Frontal cortex (tissue), 4 donors: Measurements from ENCODE around the gene ACSS2. TPM values are rescaled to one million over a fixed set of nuclear protein-coding genes. Genes with fewer than 3 reads are reported as not detected.
"Not testable (repeated sequence)": the region's sequence is repeated elsewhere in the genome, so short reads cannot be mapped to it uniquely, and the experiment has no call there.

ENCODE experiments used
- DNase-seq, 2 donors: peaks; one replicate each; pipeline ENCODE4 v3.0.0; 2012; ENCODE audit warnings: low spot score in 2 of 2
- FAIRE-seq: peaks from 2 replicates; lab custom pipeline; 2012; peaks lifted over from hg19 to GRCh38; lab: Jason Lieb, UNC
- total RNA-seq: library from RNA; depleted of rRNA; stranded (reverse); fragments of >200 nt; gene quantifications from one replicate; pipeline ENCODE4 v1.2.3, GENCODE V29; 2014
- donor health status: control.
- donor health status: control.
- donor health status: control.

The ACSS2 gene
- total RNA-seq, 1 donor from 2014 or later = 18.3 TPM

DNA sequence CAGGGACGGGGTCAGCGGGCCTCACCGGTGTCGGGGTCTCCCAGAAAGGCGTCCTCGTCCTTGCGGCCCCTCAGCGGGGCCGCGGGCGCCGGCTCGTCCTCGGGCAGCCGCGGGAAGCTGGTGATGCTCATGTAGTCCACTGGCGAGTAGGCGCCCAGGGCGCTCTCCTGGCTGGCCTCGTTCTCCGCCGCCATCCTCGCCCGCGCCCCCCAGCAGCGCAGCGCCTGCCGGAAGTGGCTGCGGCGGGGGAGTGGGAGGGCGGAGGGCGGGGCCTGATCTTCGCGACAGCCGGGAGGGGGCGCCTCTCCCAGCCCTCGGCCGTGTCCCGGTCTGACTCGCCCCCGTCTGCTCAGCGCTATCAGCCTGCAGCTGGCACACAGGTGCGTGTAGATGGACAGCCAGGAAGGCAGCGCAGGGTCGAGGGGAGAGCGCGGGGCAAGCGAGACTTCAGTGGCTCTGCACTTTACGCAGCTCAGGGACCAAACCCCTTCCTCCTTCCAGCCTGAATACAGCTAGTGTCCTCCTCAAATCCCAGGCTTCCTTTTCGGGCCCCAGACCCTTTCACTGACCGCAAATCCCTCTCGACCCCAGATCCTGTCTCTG is 3.7 kb upstream of the ACSS2 start, which contains the start of gene GGT7:
Gene GGT7 (minus strand): TSS at position 235 of the 603 bp plus-strand sequence. CDS start 41 bp downstream, at position 194.
- FAIRE-seq (no peak), DNase-seq (peak; percentile 82 to 83)

DNA sequence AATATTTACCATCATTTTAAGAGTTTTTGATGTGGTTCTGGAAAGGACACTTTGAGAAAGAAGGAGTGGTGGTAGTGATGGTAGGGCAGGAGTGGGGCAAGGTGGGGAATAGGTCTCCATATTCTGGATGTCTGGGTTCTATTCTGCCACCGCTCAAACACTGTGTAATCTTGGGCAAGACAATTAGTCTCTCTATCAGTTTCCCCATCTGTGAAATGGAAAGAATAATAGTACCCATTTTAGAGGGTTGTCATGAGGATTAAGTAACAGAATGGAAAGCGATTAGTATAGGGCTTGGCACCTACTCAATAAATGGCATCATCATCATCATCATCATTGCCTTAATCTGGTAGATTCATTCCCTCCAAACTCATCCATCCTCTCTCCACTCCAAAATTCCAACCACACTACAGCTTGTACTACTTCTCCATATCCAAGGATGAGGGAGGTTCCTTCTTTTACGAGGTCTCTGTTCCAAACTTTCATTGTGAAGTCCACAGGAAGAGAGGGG is 2.8 kb upstream of the ACSS2 start:
- DNase-seq = no peak
- FAIRE-seq = no peak

DNA sequence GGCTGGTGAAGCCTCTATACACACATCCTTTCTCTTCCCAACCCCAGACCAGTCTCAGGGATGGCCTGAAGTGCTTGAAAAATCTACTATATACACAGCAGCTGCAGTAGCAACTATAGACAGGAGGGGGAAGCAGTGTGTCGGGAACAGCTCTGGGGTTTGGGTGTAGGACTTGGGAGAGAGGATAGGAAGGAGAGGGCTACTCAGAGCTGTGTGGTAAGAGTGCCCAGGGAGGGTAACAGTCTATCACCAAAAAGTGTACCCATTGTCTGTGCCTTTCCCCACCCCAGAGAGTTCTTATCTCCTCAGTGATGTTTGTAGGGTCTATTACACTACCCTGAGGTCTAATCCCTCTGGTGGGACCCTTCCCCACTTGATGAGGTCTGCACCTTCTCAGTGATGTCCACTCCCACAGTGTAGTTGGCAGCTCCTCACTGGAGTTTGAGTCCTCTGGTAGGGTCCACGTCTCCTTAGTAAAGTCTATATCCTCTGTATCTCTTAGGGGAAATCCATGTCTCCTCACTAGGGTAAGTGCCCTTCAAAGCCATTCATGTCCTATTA is 2.2 kb upstream of the ACSS2 start:
- FAIRE-seq (no peak), DNase-seq (peak; percentile 70 to 78)

DNA sequence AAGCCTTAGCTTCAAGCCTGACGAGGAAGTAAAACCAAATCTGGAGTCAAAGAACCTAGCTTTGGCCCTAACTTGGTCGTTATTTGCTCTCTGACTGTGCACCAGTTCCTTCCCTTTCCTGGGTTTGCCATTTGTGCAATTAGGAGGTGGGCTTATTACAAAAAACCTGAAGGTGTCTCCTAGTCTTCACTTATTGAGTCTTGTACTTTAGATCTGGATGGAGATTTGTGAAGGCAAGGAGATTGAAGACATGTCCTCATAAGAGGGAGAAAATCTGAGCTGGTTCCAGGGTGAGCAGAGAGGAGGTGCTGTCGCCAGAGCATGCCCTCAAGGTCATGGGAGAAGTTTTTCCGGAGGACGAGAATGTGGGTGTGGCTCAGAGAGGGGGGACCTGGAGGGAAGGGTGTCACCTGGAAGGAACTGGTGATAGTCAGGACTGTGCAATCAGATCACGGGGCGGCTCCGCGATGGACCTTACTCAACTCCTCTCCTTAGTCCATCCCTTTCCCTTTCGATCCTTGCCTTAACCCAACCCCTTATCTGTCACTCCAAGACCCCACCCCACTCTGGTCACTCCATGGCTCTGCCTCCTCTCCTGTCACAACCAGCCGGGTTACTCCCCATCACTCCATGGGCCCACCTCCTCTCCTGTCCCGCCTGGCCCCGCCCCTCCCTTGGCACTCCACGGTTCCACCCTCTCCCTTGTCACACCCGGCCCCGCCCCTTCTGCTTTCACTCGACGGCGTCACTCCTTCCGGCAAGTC is 588 bp upstream of the ACSS2 start:
- no peak for FAIRE-seq

DNA sequence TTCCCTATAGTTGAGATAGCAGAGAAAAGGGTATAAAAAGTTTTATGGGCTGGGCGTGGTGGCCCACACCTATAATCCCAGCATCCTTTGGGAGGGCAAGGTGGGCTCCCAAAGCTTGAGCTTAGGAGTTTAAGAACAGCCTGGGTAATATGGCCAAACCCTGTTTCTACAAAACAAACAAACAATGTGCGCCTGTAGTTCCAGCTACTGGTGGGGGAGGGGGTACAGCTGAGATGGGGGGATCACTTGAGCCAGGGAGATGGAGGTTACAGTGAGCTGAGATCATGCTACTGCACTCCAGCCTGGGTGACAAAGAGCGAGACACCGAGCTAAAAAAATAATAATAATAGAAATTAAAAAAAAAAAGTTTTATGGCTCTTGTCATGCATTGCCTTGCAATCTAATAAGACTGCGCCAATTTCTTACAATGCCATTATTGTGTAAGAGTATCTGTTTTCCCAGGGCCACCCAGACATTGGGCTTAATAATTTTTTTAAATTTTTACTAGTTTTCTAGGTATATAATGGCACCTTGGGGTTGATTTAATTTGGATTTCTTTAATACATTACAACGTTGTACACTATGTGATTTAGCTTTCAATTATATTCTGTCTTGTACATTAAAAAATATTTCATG is 3.9 kb downstream of the ACSS2 start:
- FAIRE-seq = no peak

More for the DNA sequence above, 588 bp upstream of the ACSS2 start:
- no peak for DNase-seq

DNA sequence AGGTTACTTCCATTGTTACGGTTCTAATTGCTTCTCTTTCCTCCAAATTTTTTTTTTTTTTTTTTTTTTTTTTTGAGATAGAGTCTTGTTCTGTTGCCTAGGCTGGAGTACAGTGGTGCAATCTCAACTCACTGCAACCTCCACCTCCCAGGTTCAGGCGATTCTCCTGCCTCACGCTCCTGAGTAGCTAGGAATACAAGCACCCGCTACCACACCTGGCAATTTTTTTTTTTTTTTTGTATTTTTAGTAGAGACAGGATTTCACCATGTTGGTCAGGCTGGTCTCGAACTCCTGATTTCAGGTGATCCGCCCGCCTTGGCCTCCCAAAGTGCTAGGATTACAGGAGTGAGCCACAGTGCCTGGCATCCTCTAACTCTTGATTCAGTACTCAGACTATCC is 4.6 kb downstream of the ACSS2 start:
- FAIRE-seq = not testable (repeated sequence)

More for the DNA sequence above, 3.9 kb downstream of the ACSS2 start:
- DNase-seq = no peak

DNA sequence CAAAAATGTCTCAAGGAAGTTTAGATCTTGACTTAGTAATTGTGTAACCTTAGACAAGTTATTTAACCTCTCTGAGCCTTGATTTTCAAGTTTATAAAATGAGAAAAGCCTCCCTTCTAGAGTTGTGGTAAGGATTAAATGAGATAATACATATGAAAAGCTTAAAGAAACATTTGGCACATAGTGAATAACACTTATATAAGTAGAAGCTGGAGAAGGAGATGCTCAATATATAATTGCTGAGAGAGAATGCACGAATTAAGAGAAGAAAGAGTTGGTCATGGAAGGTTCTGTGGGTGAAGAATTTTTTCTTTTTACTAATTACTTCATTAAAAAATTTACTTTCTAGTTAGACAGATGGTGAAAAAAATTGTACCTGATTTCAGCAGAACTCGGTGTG is 5.3 kb downstream of the ACSS2 start:
- FAIRE-seq (no peak), DNase-seq (no peak)

More for the DNA sequence above, 4.6 kb downstream of the ACSS2 start:
- DNase-seq = not testable (repeated sequence)

DNA sequence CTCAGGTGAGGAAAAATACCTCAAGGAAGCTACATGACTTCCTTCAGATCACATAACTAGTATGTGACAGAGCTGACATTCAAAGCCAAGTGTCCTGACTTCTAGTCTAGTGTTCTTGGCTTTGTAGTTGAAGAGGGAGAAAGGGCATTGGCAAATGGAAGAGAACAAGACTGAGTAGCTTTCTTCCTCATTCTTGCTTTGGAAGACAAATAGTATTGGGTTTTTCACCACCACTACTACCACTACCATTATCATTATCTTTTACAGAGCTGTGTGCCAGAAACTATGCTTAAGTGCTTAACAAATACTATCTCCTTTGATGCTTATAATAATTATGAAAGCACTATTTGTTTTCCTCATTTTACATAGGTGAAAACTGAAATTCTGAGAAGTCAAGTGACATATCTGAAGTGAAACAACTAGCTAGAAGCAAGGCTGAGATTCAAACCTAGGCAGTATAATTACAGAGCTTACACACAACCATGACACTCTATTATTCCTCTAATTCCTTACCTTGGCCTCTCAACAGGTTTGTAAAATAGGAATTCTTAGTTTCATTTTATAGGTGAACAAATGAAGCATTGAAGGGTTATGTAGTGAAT is 6.8 kb downstream of the ACSS2 start:
- FAIRE-seq (no peak), DNase-seq (no peak)

DNA sequence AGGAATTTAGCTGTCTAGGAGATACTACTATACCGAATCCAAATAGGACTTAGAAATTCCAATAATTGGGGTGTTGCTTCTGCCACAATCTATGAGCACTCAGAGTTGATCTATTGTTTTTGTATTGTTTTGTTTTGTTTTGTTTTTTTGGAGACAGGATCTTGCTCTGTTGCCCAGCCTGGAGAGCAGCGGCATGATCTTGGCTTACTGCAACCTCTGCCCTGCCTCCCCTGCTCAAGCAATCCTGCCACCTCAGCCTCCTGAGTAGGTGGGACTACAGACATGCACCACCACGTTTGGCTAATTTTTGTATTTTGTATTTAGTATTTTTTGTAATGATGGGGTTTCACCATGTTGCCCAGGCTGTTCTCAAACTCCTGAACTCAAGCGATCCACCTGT is 7.4 kb downstream of the ACSS2 start:
- FAIRE-seq (no peak), DNase-seq (no peak)

DNA sequence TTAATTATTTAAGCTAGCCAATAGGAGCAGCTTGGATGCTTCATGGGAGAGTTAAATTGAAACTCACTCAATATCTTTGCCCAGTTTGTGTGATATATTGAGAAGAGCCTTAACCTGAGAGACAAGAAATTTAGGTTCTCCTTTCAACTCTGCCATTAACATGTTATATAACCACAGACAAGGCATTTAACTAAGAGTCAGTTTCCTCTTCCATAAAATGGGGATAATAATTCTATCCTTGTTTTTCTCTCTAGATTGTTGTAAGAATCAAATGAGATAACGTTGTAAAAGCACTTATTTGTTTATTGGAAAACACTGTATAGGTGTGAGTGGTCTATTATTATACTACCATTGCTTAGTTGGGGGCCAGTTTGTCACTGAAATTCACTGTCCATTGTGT is 7.8 kb downstream of the ACSS2 start:
- FAIRE-seq = no peak
- DNase-seq = no peak

DNA sequence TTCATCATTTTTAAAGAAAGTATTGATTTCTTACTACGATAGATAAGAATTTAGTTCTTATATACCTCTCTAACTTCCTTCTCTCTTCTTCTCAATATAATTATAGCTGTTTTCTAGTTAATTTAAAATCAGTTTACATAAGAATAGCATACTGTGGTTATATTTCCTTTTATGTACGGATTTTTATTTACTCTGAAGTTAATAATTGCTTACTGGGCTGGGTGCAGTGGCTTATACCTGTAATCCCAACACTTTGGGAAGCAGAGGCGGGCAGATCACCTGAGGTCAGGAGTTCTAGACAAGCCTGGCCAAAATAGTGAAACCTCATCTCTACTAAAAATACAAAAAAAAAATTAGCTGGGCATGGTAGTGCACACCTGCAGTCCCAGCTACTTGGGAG is 9.7 kb downstream of the ACSS2 start:
- DNase-seq (no peak), FAIRE-seq (no peak)

DNA sequence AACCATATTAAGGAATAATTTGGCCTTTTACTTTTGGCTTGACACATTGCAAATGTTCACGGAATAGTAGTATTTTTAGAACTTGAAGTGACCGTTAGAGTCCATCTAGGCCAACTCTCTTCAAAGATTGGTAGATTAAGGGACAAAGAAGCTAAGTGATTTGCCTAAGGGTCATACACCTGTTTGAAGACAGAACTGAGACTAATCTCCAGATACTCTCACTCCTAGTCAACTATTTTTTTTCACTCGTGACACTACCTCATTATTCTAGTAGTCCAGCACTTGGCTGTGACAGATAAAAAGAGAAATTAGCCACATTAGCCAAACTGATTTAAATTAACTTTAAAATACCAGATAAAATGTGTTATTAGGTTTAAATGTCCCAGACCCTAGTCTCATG is 10.6 kb downstream of the ACSS2 start:
- DNase-seq (no peak), FAIRE-seq (no peak)

DNA sequence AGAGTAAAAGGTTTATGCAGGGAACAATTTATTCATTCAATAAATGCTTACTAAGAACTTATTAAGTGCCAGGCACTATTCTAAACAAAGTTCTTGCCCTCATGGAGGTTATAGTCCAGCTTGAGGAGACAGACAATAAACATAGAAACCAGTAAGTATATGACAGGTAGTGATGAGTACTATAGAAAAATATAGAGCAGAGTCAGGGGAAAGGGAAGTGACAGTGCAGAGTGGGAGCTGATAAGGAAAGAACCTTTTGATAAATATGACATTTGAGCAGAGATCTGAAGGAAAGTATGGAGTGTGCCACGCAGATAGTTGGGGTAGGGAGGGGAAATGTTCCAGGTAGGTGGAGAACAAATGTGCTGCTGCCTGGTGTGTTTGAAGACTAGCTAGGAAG is 12.1 kb downstream of the ACSS2 start:
- FAIRE-seq = no peak
- DNase-seq = no peak

DNA sequence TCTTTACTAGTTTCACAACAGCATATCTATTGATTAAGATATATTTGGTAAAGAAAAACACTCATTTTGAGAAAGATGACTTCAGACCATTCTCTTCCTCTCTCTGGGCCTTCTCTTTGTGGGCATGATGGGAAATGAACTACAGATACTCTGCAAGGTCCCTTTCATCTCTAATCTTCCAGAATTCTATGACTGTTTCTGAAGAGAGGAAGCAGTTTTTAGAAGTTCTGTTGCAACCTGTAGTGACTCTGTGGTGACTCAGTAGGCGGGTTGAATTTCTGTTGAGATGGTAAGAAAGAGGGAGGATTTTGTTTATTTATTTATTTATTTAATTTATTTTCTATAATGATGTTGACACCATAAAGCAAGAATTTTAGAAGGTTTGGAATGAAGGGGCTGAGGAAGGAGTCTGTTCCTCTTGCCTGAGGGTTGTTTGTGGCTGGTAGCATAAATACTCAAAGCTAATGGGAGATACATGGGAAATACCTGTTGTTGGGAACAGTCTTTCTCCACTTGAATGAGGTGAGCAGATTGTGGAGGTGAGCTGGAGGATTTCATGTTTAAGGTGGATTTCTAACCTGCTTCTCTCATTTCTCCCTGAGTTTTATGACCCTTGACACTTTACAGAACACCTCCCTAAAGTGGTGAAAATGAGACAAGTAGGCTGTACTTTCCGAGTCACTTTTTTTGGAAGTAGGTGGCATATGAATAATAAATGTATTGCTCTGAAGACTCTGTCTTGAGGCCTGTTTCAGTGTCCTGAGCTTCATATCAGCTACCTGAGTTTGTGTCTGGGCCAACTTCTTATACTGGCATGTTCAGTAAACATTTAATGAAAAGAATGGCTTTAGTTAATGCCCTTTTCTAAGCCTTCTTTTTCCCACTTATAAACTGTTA is 15.0 kb downstream of the ACSS2 start:
- DNase-seq (no peak), FAIRE-seq (no peak)

DNA sequence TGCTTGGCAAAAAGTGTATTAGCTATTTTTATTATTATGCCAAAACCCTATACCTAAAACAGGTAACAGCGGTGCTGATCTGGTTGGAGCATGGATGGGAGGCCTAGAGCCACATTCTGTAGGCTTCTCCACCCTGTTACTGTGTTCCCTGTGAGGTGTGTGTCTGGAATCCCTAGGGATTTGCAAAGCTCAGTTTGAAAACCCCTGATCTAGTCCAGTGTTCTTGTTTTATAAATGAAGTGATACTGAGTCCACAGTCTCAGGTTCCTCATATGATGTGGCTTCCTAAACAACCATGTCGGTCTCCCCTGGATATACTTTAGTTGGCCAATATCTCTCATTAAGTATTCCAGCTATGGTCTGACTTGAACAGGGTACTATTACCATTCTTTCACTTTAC is 16.3 kb downstream of the ACSS2 start:
- no peak for FAIRE-seq
- DNase-seq = no peak

DNA sequence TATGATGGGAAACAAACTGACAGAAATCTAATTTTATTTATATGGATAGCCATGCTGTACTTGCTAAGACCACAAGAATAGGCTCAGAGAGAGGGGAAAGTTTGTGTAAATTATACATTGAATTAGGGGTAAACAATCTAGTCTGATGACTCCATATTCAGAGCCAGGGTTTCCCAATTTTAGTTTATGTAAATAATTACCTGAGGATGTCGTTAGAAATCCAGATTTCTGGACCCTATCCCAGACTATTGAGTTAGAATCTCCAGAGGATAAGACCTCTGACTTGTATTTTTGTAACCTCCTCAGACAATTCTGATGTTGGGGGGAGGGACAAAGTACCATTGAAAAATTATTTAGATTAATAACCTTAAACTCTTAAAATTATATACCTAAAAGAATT is 18.3 kb downstream of the ACSS2 start:
- FAIRE-seq (no peak), DNase-seq (no peak)

DNA sequence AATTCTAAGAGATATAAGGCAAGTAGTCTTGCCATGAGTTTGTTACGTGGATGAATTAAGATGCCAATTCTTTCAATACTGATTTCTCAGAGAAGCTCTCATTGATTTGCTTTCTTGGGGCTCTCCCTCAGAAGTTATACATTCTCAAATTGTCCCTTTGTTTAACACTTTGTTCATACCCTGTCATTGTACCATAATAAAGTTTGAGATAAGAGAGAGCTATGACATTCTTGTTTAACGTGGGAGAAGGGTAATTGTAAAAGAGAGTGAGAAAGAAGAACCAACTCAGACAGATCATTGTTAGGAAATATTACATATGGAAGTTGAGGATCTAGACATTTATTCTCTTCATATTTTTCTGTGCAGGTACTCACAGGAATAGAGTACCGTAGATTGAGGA is 19.1 kb downstream of the ACSS2 start:
- DNase-seq = no peak
- no peak for FAIRE-seq

DNA sequence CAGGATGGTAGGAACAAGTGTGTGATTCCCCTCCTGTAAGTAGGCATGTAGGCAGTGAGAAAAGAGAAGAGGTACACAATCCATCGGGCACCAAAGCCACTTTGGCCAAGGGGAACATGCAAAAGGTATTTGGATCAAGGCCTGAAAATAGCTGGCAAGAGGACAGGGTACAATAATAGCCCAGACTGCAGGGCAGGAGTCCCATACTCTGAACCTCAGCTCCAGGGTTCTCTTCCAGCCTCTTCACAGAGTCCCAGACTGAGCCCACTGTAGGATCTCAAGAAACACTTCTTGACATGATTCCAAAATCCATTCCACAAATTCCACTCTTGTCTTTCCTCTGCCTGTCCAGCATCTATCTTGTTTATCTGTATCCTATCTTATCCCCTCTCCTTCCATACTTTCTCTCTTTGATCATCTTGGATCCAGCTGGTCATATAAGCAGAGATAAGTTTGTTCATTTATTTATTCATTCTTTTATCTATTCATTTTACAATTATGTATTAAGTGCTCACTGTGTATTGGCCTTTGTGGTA is 19.7 kb downstream of the ACSS2 start:
- DNase-seq (no peak), FAIRE-seq (no peak)

DNA sequence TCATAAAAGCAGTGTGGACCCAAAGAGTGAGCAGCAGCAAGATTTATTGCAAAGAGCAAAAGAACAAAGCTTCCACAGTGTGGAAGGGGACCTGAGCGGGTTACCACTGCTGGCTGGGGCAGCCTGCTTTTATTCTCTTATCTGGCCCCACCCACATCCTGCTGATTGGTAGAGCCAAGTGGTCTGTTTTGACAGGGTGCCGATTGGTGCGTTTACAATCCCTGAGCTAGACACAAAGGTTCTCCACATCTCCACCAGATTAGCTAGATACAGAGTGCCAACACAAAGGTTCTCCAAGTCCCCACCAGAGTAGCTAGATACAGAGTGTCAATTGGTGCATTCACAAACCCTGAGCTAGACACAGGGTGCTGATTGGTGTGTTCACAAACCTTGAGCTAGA is 21.7 kb downstream of the ACSS2 start:
- not testable (repeated sequence) for DNase-seq, FAIRE-seq
